IMR-90 (cell line): ENCODE results near the gene COL19A1. TPM values are rescaled to one million over a fixed set of nuclear protein-coding genes. Genes with fewer than 3 reads are reported as not detected.

Experiments
- ATAC-seq: fragments of 200-7000 bp; cut with Tn5 transposase; 2 replicates; pipeline ENCODE4 v1.9.1; 2020; ENCODE audit warnings: low read depth, mild to moderate bottlenecking, moderate library complexity
- BruUV-seq: library from RNA; stranded (reverse); fragments of 400-500 nt; replicated peaks from 2 replicates; lab custom pipeline; 2021; lab: Mats Ljungman, UMichigan
- CTCF ChIA-PET: fragments of 300-600 bp; formaldehyde crosslinking; extraction: SDS; loops from one replicate; lab custom pipeline; 2021; ENCODE audit warnings: antibody characterized with exemption; lab: Yijun Ruan, JAX
- POLR2A ChIA-PET: fragments of 300-600 bp; sonication (Branson Sonifier 250); formaldehyde crosslinking; loops from one replicate; lab custom pipeline; 2022; ENCODE audit warnings: antibody characterized with exemption; ENCODE audit not compliant: unreplicated experiment; lab: Charles Lee
- DNase-seq: peaks from one replicate; pipeline ENCODE4 v3.0.0; 2013
- H2AFZ ChIP-seq: replicated peaks from 2 replicates; pipeline ENCODE3; 2013; ENCODE audit warnings: low read length, mild to moderate bottlenecking; ENCODE audit not compliant: poor library complexity
- H2AK5ac ChIP-seq: 2 replicates; pipeline ENCODE4 v1.6.1; 2013; ENCODE audit warnings: low read depth, low read length, inconsistent platforms
- H2AK9ac ChIP-seq: replicated peaks from 2 replicates; pipeline ENCODE3; 2013; ENCODE audit warnings: mild to moderate bottlenecking, low read depth, low read length, moderate library complexity; ENCODE audit not compliant: poor library complexity
- H2BK120ac ChIP-seq: 2 replicates; pipeline ENCODE4 v1.6.1; 2013; ENCODE audit warnings: low read depth, low read length, inconsistent platforms
- H2BK15ac ChIP-seq: 3 replicates; pipeline ENCODE4 v1.6.1; 2013; ENCODE audit warnings: low read depth, low read length, inconsistent platforms
- H2BK20ac ChIP-seq: 2 replicates; pipeline ENCODE4 v1.6.1; 2013; ENCODE audit warnings: low read depth, mild to moderate bottlenecking, inconsistent platforms, low read length, moderate library complexity
- H2BK5ac ChIP-seq: 2 replicates; pipeline ENCODE4 v1.6.1; 2013; ENCODE audit warnings: mild to moderate bottlenecking, low read depth, low read length, inconsistent platforms; ENCODE audit not compliant: poor library complexity, severe bottlenecking
- H3K14ac ChIP-seq: replicated peaks from 2 replicates; pipeline ENCODE4 v1.6.1; 2013; ENCODE audit warnings: low read depth, low read length, inconsistent platforms
- H3K18ac ChIP-seq: 2 replicates; pipeline ENCODE4 v1.6.1; 2013; ENCODE audit warnings: low read depth, low read length, control low read depth
- H3K23ac ChIP-seq: 2 replicates; pipeline ENCODE4 v1.6.1; 2013; ENCODE audit warnings: low read depth, low read length, inconsistent platforms
- H3K27ac ChIP-seq: 2 replicates; pipeline ENCODE4 v1.5.1; 2013; ENCODE audit warnings: mild to moderate bottlenecking, control low read depth, low read length; ENCODE audit not compliant: insufficient read depth
- H3K27me3 ChIP-seq: 2 replicates; pipeline ENCODE4 v1.6.1; 2013; ENCODE audit warnings: low read length; ENCODE audit not compliant: control insufficient read depth, insufficient read depth
- H3K36me3 ChIP-seq: 2 replicates; pipeline ENCODE4 v1.6.1; 2013; ENCODE audit warnings: low read length, mixed read lengths; ENCODE audit not compliant: control insufficient read depth, insufficient read depth
- H3K4ac ChIP-seq: 2 replicates; pipeline ENCODE4 v1.6.1; 2013; ENCODE audit warnings: low read depth, low read length, inconsistent platforms
- H3K4me1 ChIP-seq: 2 replicates; pipeline ENCODE4 v1.6.1; 2013; ENCODE audit warnings: low read length, mixed read lengths; ENCODE audit not compliant: control insufficient read depth, insufficient read depth
- H3K4me2 ChIP-seq: 2 replicates; pipeline ENCODE4 v1.6.1; 2013; ENCODE audit warnings: low read depth, mild to moderate bottlenecking, control low read depth, low read length, moderate library complexity
- H3K4me3 ChIP-seq: 2 replicates; pipeline ENCODE4 v1.5.1; 2013; ENCODE audit warnings: low read depth, mild to moderate bottlenecking, control low read depth, low read length, moderate library complexity; ENCODE audit not compliant: insufficient read depth
- H3K56ac ChIP-seq: 2 replicates; pipeline ENCODE4 v1.6.1; 2013; ENCODE audit warnings: low read length, inconsistent platforms; ENCODE audit not compliant: insufficient read depth; ENCODE audit errors: extremely low read depth
- H3K79me1 ChIP-seq, 2 experiments: 2 replicates each; pipeline ENCODE4 v1.6.1; 2013; ENCODE audit warnings: low read length in 2 of 2, inconsistent platforms in 1 of 2, low read depth in 1 of 2
- H3K9ac ChIP-seq: 2 replicates; pipeline ENCODE4 v1.6.1; 2013; ENCODE audit warnings: low read depth, low read length, control low read depth
- H3K9me1 ChIP-seq: 2 replicates; pipeline ENCODE4 v1.6.1; 2013; ENCODE audit warnings: low read length, inconsistent platforms; ENCODE audit not compliant: insufficient read depth
- H3K9me3 ChIP-seq: 2 replicates; pipeline ENCODE4 v1.6.1; 2013; ENCODE audit warnings: low read length; ENCODE audit not compliant: control insufficient read depth, insufficient read depth
- H4K20me1 ChIP-seq: 2 replicates; pipeline ENCODE4 v1.6.1; 2013; ENCODE audit warnings: low read length, inconsistent platforms; ENCODE audit not compliant: insufficient read depth
- H4K5ac ChIP-seq: 2 replicates; pipeline ENCODE4 v1.6.1; 2013; ENCODE audit warnings: mild to moderate bottlenecking, low read depth, low read length, control low read depth
- H4K8ac ChIP-seq, 2 experiments: 2 replicates each; pipeline ENCODE4 v1.6.1; 2013; ENCODE audit warnings: low read depth in 2 of 2, low read length in 2 of 2, control low read depth in 1 of 2, inconsistent platforms in 1 of 2
- H4K91ac ChIP-seq: 2 replicates; pipeline ENCODE4 v1.6.1; 2013; ENCODE audit warnings: low read depth, low read length, inconsistent platforms; ENCODE audit not compliant: insufficient read depth
- CTCF ChIP-seq: conservative IDR thresholded peaks from 2 replicates; pipeline ENCODE4 v1.5.1; 2012; ENCODE audit warnings: mild to moderate bottlenecking, low read depth, low read length, improper control_type of control experiment
- NFE2L2 ChIP-seq: fragments of 150-350 bp; IDR thresholded peaks from 2 replicates; pipeline ENCODE4 v1.6.1; 2016; ENCODE audit warnings: low read depth, mild to moderate bottlenecking, low read length
- WGBS, 2 experiments: methylation state at CpG; one replicate each; pipeline versions ENCODE4 v1.1.5 to v1.1.7; 2013; ENCODE audit warnings: missing lambda C conversion rate in 2 of 2; ENCODE audit not compliant: insufficient read length in 1 of 2; ENCODE audit errors: extremely low coverage in 2 of 2; 5-methylcytosine and 5-hydroxymethylcytosine counted together
- dilution Hi-C: fragments of 300-500 bp; cut with HindIII; formaldehyde crosslinking; loops from one replicate; pipeline ENCODE4 v1.14.3; 2018; ENCODE audit warnings: low sequenced_read_pairs; ENCODE audit not compliant: unreplicated experiment
- in situ Hi-C: fragments of 300-500 bp; cut with MboI; formaldehyde crosslinking; loops from 3 replicates; pipeline ENCODE4 v1.14.3; 2019; ENCODE audit warnings: low sequenced_read_pairs, inconsistent platforms, mixed read lengths
- intact Hi-C: fragments of 100-400 bp; cut with micrococcal nuclease; formaldehyde crosslinking; loops from 2 replicates; pipeline ENCODE4 v1.10.0; 2022
- polyA plus RNA-seq, 3 experiments: library from polyadenylated mRNA; depleted of rRNA; stranded (reverse); fragments of >200 nt; gene quantifications; 2 replicates each; pipeline ENCODE4 v1.2.3, GENCODE V29; 2012; ENCODE audit warnings: low replicate concordance in 1 of 3
- total RNA-seq: library from RNA; depleted of rRNA; stranded (reverse); fragments of >200 nt; gene quantifications from 2 replicates; pipeline ENCODE4 v1.2.3, GENCODE V29; 2012

Gene COL19A1
- total and polyA plus RNA-seq, 2 of the 4 experiments (the other 2 are of a cell fraction), result under 0.01 TPM; not detected in 1

- Histone ChIP-seq H2AFZ (no peak overlapping the region), H4K8ac (no peak overlapping the region), H3K36me3 (no peaks in the 10 kb centered on the region), H2BK20ac (no peak overlapping the region), H2BK5ac (no peak overlapping the region), H3K4ac (no peak overlapping the region), H4K91ac (no peak overlapping the region), H3K79me1 (no peaks in the 10 kb centered on the region), H4K20me1 (no peaks in the 10 kb centered on the region), H3K9me1 (no peaks in the 10 kb centered on the region), H3K4me2 (no peak overlapping the region), H3K4me1 (peaks cover 2% of the 10 kb centered on the region), H2AK9ac (no peak overlapping the region), H4K5ac (peak overlapping the region; percentile 56; the same call in 1 of the 2 replicates), H3K23ac (no peak overlapping the region), H2BK15ac (no peak overlapping the region), H2AK5ac (no peak overlapping the region), H3K27ac (no peak overlapping the region), H3K14ac (no peak overlapping the region), H3K4me3 (no peak overlapping the region), H3K9ac (no peak overlapping the region), H3K9me3 (no peaks in the 10 kb centered on the region), H3K27me3 (no peaks in the 10 kb centered on the region), H3K56ac (no peak overlapping the region), H2BK120ac (no peak overlapping the region), H3K18ac (no peak overlapping the region)
- BruUV-seq, result no TSS peak
- intact Hi-C loops, result no loop called here
- ATAC-seq (no peak), DNase-seq (peak; percentile 4)
- ChIA-PET CTCF (interaction anchor here (0.6 kb wide), 1 partner anchor 12 kb away, joined by 3 read pairs; no protein-coding TSS in a partner anchor), POLR2A (no interaction called here)
- TF ChIP-seq CTCF, result peak; percentile 11; the same call in 1 of the 2 replicates
- no peak for TF ChIP-seq NFE2L2
- WGBS, 2 experiments, result no CpG with 5 or more reads among the region's 2 CpGs
- dilution Hi-C loops, result no loop called here
- in situ Hi-C loops, result no loop called here
These were observed 47.7 kb downstream of the COL19A1 start for GRCh38 chr6:69914015-69914485.
